ENCODE measurements around the gene MTMR2.

MTMR2 gene

DNA sequence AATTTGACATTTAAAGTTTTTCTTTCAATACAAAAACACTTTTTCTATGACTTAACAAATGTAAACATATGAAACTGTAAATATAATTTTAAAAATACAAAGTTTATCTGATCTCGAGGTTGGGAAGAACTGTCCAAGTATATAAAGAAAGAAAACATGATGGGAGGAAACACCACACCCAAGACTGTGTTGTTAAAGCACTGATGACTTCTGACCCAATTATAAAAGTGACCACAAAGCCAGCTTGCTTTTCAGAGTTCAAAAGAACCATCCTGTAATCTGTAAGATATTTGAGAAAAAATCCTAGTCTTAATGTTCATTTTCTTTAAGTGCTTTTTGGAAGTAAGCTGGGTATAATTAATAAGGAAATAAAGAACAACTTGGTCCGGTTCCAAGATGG is 118.0 kb downstream of the MTMR2 start:
- DNase-seq: no peak

GRCh38 chr11:95803973-95804372 is 119.9 kb downstream of the MTMR2 start:
- no peak for DNase-seq

GRCh38 chr11:95802806-95803205 is 121.1 kb downstream of the MTMR2 start:
- no peak for DNase-seq

DNA sequence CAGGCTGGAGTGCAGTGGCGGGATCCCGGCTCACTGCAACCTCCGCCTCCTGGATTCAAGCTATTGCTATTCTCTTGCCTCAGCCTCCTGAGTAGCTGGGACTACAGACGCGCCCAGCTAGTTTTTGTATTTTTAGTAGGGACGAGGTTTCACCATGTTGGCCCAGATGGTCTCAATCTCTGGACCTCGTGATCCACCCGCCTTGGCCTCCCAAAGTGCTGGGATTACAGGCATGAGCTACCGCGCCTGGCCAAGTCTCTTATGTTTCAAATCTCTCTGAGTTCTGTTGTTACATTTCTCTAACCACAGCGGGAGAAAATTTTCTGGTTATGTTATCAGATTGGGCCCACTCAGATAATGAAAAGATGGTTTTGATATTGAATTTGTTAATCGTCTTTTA is 123.5 kb downstream of the MTMR2 start:
- DNase-seq: no peak

GRCh38 chr11:95799546-95799945 is 124.4 kb downstream of the MTMR2 start:
- no peak for DNase-seq

GRCh38 chr11:95796501-95796900 is 127.4 kb downstream of the MTMR2 start:
- no peak for DNase-seq

DNA sequence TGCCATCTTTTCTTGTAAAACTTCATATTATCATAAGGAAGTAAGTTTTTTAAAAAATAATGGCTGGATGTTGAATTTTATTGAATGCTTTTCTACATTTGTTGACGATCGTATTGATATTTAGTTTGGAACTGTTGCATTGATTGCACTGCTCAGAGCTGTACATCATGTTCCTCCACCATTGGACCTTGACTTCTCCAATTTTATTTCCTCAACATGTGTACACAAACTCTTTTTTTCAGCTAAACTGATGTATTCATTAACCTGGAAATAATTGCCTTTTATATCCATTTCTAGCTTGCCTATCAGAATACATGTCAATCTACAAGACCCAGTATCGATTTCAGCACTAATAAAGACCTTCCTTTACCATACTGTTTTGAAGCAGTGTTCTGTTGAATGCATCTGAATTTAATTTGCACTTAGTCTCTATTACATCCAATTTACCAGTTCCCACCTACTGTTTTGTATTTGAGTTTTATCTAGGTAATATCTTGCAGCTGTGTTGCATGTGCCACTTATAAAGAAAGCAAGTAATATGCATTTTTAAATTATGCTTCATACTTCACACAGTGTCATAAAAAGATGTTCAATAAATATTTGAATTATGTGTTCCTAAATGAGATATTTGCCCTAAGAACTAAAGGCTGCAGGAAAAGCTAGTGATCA is 128.1 kb downstream of the MTMR2 start:
- no peak for DNase-seq

DNA sequence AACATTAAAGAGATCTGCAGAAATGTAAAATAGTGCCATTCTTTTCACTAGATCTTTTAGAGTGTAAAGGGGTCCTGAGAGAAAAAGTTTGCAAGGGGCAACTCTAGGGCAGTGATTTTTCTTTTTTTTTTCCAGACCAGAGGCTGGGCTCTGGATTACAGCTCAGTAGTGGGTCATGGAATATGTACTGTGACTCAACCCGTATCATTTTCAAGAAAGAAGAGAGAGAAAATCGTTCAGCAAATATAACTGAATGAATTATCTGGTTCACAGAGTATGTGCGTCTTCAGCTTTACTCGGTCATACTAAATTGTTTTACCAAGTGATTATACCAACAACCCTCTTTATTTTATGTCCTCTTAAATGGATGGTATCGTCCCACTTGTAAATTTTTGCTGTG is 129.8 kb downstream of the MTMR2 start:
- no peak for DNase-seq

DNA sequence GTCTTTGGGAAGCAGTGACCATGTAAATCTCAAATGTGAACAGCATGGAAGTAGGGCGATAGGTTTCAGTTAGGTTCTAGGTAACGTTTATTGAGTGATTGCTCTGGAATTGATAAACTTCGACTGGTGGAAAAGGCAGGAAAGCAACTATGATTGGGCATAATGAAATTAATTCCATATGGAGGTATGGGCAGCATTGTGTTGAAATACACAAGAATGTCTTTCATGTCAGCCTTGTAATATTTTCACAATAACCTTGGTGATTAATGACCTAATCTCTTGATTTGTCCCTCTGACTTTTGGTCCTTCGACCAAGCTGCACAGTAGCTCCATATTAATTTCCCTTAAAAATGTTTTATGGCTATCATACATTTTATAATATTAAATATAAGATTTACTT is 130.8 kb downstream of the MTMR2 start:
- no peak for DNase-seq

GRCh38 chr11:95792700-95793099 is 131.2 kb downstream of the MTMR2 start:
- DNase-seq: no peak

GRCh38 chr11:95792200-95792599 is 131.7 kb downstream of the MTMR2 start:
- DNase-seq: no peak

GRCh38 chr11:95791709-95792033 is 132.2 kb downstream of the MTMR2 start:
- DNase-seq: no peak

DNA sequence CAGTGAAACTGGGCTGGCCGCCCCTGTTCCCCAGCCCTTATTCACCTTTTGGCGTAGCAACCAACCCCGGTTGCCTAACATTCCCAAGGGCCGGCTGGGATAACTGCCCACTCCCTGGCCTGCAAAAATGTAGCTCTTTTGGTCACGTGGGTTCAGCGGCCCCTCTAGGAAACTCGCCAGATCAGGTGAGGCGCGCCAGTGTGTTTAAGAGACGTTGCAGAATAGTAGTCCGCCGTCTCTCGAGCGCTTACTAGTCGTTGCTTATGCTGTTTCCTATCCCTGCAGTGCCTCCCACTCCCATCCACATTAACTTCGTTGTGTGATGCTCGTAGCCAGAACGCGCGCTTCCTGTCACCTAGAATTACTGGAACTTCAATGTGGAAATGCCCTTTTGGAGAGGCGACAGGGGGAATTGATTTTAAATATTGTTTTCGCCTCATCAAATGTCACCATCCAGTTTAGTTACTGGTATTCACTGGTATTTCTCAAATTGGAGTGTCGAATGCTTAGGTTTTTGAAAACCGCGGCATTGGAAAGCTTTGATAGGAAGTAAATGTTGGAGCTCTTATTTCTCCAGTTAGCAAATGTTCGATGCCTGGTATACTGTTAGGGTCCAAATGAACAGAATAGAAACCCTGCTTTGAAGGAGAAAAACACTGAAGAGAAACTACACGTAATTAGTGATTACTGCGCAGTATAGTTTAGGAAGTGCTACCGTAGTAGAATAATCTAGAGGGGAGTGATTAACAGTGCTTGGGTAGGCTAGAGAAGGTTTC is 132.8 kb downstream of the MTMR2 start:
- DNase-seq: peak; percentile 38 to 44

DNA sequence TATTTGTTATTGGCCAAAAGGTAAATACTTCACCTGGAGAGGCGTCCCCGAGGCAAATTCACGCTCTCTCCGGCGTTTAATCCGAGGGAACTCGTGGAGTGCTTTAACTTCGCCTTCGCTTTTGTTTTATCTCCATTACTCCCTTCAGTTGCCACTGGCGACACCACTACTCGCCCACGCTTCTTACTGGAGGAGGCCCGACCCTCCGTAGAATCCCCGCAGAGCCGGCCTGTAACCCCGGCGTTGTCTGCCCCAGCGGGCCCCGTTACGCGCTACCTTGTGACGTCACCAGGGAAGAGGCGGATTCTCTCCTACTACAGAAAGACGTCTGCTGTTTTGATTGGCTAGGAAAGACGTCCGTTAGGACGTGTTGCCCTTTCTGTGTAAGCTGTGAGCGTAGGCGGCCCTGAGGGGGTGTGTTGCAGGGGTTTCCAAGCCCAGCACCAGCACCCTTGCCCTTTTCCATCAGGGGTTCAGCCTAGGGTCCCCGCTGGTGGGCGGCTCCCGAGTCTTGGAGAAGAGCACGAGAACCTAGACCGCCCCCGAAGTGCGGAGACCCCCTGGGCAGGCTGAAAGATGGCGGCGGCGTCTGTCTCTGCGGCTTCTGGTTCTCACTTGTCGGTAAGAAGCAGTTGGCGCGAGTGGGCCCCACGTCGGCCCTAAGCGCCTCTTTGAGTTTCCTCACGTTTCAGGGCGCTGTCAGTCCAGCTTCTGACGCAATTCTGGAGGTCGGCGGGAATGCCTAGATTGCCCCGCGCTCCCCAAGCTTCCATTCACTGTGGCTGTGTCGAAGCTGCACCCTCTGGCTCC is 133.6 kb downstream of the MTMR2 start, which contains the start of gene CEP57:
Gene CEP57, plus strand, starts transcription at position 376 of the 810 bp plus-strand sequence. Its CDS starts 201 bp downstream, at position 577.
- peak; percentile 99 to 100 for DNase-seq

DNA sequence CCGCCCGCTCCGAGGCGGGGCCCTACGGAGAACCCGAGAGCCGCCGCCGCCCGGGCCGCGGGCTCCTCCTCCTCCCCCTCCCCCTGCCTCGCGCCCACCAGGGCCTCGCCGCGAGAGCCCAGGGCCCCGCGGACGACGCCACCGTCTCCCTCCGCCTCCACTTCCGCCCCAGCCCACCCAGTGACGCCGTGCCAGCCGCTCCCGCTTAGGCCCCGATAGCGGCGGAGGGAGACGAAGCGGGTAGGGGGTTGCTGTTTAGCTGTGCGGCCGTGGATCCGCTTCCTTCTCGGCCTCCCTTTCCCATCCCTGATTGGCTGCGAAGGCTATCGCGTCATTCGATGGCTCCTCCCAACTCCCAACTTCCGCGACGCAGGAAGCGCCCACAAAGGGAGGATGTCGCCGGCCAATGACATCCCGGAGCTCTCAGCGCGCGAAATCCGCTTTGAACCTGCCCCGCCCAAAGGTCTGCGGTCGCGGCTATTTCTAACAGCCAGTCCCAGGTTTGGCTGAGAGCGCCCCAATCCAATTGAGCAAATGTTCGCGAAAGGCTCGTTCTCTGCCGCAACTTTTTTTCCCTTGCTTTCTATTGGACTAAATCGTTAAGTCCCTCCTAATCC is 134.3 kb downstream of the MTMR2 start, which contains the start of gene FAM76B:
Gene FAM76B, minus strand, starts transcription at position 277 of the 617 bp plus-strand sequence. CDS start 304 bp downstream, outside the sequence.
- DNase-seq: peak; percentile 98

GRCh38 chr11:95788921-95789505 is 134.9 kb downstream of the MTMR2 start:
- DNase-seq: peak; percentile 11 to 21
